EH (cell line): ENCODE data around the gene NHERF1.
A peak's percentile ranks its signal among the peaks of the same experiment; 100 is the strongest.

Experiments used
- DNase-seq: peaks from one replicate; pipeline ENCODE4 v3.0.0-alpha.2; 2015; ENCODE audit warnings: low read depth

The NHERF1 gene

DNA sequence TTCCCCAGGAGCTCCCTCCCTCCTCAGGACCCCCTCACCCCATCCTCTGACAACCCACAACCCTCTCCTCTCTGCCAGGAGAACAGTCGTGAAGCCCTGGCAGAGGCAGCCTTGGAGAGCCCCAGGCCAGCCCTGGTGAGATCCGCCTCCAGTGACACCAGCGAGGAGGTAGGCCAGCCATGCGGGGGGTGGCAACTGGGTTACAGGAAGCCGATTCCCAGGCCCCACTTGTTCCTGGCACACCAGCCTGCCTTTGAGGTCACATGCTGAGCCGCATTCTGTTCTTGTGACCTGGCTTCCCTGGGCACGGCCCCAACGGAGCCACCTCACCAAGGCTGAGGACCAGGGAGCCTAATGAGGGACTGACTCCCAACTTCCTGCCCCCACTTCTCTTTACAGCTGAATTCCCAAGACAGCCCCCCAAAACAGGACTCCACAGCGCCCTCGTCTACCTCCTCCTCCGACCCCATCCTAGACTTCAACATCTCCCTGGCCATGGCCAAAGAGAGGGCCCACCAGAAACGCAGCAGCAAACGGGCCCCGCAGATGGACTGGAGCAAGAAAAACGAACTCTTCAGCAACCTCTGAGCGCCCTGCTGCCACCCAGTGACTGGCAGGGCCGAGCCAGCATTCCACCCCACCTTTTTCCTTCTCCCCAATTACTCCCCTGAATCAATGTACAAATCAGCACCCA is 19.8 kb downstream of the NHERF1 start:
- DNase-seq, result peak; percentile 89

GRCh38 chr17:74768763-74769114 is 20.3 kb downstream of the NHERF1 start:
- no peak for DNase-seq

DNA sequence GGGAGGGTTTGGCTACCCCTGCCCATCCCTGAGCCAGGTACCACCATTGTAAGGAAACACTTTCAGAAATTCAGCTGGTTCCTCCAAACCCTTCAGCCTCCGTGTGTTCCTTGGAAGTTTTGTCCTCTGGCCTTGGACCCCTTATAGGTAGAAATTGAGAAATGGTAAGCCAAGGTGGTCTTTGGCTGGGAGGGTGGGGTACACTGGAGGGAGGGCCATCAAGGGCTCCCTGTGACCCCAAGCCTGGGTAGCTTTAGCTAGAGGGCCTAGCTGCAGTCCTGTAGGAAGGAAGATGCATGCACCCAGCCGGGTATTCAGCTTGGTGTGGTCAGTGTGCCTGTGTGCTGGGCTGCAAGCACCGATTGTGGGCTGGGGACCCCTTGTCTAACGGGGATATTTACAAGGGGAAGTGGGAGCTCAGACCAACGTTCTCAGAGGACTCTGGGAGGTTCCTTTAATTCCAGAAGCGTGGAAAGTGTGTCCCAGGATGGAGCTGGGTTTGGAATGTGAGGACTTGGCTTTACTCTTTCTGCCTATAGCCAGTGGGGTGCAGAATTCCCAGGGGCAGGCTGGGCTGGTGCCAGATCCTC is 20.9 kb downstream of the NHERF1 start:
- DNase-seq, result no peak

DNA sequence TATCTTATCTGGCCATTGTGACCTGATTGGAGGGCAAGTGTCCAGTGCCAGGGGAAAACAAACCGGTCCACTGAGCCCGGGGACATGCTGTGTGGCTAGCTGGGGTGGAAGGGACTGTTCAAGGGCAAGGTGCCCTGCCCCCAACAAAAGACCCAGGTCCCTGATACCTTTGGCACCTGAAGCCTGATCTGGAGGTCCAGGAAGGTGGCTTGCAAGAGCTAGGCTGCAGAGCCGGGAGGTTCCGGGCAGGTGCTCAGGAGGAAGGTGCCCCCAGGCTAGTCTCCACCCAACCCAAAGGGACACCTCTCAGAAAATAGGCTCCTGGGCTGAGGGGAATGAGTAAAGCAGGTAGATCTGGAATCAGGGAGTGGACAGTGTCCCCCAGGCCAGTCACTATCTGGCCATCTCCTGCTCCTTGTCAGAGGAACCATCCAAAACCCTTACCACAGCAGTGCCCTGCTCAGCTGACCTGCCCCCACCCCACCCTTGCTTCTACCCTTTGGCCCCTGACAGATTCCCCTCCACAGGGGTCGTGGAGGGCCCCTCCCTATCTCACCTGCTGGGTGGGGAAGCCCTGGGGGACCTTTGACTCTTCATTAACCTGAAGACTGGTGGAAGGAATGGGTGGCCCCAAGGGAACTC is 21.5 kb downstream of the NHERF1 start:
- DNase-seq, result no peak

- peak; percentile 51 for DNase-seq
Observed at GRCh38 chr17:74770498-74771318, 22.3 kb downstream of the NHERF1 start.

DNA sequence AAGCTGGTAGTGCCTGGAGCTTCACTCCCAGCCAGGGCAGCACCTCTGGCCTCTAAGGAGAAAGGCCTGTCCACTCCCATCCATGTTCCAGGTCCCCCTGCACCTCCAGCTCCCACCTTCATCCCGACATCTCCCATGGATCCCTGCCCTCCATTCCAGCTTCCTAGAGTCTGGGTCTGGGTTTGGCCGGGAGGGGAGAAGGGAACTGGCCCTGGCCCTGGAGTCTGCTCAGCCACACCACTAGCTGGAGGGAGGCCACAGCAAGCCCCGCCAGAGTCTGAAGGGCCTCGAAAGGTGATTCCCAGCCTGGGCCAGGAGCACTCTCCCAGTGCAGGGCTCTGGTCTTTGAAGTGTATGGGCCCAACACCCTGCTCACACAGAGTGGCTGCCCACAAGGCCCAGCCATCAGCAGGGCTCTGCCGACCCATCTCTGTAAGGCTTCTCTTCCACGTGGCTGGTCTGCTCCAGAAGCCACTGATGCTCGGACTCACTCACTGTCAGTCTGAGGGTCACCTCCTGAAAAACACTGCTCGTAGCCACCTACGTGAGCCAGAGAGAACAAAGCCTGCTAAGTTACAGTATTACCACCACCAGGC is 23.0 kb downstream of the NHERF1 start:
- no peak for DNase-seq

- no peak for DNase-seq
Observed at GRCh38 chr17:74772053-74772452, 23.6 kb downstream of the NHERF1 start.

DNA sequence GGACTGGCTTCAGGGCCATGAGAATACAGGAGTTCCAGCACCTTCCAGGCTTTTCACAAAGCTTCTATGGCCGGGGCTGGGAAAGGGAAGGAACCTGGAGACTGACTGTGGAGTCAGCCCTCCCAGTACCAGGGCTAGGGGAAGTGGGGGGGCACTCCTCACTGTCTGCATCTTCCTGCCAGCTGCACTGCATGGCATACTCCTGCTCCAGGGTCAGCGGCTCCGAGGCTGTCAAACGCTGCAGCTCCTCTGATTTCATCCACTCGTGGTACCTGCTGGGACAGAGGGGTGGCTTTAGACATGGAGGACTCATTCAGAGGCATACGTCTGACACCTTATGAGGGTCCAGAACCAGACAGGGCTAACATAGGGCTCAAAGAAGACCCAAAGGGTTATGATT is 25.0 kb downstream of the NHERF1 start:
- DNase-seq, result no peak

DNA sequence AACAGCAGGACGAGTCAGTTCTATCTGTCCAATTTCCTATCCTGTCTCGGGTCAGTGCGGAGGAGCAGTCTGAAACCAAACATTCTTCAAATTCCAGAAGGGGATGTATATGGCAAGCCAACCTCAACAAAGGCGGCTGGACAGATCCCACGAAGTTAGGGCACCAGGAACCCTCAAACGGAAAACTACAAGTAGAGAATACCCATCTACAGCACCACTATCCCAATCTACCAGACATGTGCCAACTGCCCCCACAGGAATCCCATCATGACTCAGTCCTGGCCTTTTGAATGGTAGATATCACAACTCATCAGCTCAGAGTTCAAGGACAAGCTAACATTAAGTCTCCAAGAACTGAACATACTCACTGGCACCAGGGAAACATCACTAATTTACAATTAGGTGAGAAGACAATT is 25.5 kb downstream of the NHERF1 start:
- DNase-seq, result peak; percentile 77

- DNase-seq, result no peak
Observed at GRCh38 chr17:74775409-74776043, 27.1 kb downstream of the NHERF1 start.

- peak; percentile 95 for DNase-seq
Observed at GRCh38 chr17:74776044-74776962, 27.9 kb downstream of the NHERF1 start, which contains the start of gene NAT9. TSS of gene NAT9 (minus strand) at chr17:74776345. CDS start at chr17:74775698, 647 bp downstream.

GRCh38 chr17:74776990-74777389 is 28.6 kb downstream of the NHERF1 start:
- no peak for DNase-seq

- DNase-seq, result no peak
Observed at GRCh38 chr17:74777901-74778515, 29.6 kb downstream of the NHERF1 start.

GRCh38 chr17:74778960-74779359 is 30.5 kb downstream of the NHERF1 start:
- peak; percentile 32 for DNase-seq

DNA sequence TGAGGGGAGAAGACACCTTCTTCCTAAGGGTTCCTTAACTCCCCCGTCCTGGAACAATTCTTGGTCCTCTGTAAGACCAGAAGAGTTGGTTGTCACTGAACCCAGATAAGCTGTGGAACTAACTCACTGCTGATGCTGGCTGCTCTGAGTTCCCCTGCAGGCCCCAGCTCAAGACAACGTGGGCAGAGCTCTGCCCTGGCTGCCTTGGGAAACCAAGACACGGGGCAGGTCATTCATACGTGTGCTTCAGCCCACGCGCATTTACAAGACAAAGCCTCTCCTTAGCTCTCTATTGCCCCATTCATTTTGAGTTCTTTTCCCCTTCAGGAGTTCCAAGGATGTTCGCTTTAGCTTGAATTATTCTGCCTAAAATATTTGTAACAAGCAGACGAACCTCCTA is 31.1 kb downstream of the NHERF1 start:
- DNase-seq, result no peak

DNA sequence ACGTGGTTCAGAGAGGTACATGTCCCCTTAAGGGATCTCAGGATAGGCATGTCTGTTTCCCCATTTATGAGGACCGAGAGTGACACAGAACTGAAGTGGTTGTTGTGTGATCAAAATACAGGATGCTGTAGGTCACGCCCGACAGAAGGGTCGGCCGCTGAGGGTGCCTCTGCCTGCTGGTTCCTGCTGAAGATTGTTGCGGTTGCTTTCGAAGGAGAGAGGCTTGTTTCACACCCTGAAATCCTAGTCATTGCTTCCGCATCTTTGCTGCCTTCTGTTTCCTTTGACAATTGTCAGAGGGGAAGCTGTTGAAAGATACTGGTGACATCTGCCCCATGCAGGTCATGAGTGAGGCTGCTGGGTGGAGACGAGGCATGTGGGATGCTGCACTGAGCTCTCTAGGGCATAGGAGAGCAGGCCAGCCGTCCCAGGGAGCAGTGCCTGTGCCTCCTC is 31.5 kb downstream of the NHERF1 start:
- DNase-seq, result no peak

GRCh38 chr17:74780443-74781238 is 32.2 kb downstream of the NHERF1 start:
- DNase-seq, result peak; percentile 55

GRCh38 chr17:74782571-74782970 is 34.1 kb downstream of the NHERF1 start:
- no peak for DNase-seq

- DNase-seq, result no peak
Observed at GRCh38 chr17:74784125-74784810, 35.8 kb downstream of the NHERF1 start.
